Activated CD4-positive, alpha-beta T cell treated with anti-CD3 and anti-CD28 coated beads for 4 hours (primary cell): Measurements from ENCODE around the gene PLEKHJ1.

Source experiments
- DNase-seq, 2 donors: peaks; one replicate each; pipeline ENCODE4 v3.0.0-alpha.2; 2020

The PLEKHJ1 gene

DNA sequence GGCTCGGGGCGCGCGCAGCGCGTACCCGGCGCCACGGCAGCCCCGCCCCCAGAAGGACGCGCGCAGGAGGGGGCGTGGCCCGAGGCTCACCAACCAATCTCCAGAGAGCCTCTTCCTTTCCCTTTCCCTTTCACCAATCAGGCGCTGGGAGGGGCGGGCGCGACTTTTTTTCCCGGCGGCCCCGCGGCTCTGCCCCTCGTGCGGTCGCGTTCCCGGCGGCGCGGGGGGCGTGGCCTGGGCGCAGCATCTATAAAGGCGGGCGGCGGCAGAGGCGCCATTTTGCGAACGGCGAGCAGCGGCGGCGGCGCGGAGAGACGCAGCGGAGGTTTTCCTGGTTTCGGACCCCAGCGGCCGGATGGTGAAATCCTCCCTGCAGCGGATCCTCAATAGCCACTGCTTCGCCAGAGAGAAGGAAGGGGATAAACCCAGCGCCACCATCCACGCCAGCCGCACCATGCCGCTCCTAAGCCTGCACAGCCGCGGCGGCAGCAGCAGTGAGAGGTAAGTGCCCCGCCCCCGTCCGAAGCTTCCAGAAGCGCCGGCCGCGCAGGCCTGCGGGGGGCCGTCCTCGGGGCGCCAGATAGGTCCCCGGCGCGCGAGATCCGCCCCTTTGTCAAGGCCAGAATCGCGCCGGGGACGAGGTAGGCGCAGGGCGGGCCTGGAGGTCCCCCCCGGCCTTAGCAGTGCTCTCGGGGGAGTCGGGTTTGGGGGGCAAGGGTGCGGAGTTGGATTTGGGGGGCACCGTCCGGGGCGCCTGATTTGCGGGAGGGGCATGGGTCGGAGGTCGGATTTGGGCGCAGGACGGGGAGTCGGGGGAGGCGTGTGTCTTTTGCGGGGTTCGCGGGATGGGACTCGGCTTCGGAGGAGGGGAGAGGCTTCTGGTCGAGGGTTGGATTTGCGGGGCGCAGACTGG lies 33.4 kb upstream of the PLEKHJ1 start:
- DNase-seq: peak; percentile 97 to 98

DNA sequence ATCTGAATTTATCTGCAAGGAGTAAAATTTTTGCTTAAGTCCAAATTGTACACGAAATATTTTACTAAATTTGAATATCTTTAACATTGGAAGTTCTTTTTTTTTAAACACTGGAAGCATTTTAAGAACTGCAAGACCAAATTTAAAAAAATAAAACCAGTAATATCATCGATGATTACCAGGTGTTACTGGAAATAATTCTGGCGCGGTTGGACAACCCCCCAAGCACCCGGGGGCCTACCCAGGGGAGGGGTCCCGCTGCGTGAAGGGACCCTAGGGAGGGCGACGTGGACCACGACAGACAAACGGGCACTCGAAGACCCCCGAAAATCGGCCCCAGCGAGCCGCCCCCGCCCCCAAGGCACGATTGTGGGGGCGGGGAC lies 32.7 kb upstream of the PLEKHJ1 start:
- no peak for DNase-seq

GRCh38 chr19:2268480-2268830 lies 32.3 kb upstream of the PLEKHJ1 start:
- no peak for DNase-seq

DNA sequence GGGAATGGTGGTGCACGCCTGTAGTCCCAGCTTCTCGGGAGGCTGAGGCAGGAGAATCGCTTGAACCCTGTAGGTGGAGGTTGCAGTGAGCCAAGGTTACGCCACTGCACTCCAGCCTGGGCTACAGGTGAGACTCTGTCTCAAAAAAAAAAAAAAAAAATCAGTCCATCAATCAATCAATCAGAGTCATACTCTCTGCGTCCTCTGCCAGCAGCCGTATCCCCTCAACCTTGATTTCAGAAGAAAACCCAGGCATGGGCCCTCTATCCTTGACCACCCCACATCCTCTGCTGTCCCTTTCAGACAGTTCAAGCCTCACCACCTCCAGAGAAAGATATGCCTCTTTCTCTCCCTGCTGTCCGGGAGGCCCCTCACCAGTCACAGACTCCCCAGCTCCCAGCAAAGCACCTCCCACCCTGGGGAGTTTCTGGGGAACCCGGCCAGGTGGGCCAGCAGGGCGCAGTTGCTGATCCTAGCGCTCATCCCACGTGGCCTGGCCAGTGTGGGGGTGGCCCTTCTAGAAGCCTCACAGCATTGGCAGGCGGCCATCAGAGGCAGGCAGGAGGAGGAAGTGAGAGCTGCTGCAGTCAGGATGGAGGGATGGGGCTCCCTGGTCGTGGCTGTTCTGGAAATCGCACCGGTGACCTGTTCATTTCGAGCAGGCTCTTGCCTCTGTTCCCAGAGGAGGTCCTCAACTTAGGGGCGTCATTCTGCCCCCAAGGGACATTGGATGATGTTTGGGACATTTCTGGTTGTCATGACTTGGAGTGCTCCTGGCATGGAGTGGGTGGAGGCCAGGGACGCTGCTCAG lies 30.3 kb upstream of the PLEKHJ1 start:
- DNase-seq: no peak

DNA sequence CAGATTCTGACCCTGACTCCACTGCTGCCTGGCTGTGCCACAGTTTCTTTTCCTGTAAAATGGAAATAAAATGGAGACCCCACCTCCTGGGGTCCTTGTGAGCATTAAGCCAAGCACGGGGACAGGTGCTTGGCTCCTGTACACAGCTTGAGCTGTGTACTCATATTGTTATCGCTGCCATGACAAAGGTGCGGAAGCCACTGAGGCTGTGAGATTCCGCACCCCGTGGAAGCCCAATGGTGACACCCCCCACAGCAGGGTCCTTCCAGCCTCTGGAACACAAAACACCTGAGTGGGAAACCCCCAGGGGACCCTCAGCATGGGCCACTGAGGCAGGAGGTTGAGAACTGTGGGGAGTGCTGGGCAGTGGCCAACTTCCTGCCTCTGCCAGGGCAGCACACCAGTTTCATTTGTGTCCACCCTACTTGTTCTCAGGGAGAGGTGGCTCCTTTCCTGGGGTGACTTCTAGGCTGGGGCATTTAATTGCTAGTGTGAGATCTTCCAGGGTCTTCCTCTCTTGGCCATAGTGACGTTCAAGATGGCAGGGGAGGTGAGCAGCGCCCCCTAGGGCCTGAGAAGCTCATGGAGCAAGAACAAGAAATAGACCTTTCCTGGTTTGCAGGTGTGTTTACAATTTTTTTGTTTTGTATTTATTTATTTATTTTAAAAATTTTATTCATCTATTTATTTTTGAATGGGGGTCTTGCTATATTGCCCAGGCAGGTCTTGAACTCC lies 25.5 kb upstream of the PLEKHJ1 start:
- DNase-seq: peak; percentile 47 to 54

DNA sequence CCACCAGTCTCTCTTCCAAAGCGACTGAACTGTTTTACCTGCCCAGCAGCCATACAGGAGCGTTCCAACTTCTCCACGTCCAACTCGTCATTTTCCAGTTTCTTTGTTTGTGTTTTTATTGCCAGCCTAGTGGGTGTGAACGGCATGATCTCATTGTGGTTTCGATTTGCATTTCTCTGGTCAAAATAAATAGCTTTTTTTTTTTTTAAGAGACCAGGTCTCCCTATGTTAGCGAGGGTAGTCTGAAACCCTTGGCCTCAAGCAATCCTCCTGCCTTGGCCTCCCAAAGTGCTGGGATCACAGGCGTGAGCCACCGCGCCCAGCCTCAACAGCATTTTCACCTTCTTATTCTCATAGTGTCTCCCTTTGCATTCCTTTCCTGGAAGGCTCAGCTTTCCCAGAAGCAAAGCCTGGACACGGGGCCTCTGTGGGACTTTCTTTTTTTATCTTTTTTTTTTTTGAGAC lies 24.2 kb upstream of the PLEKHJ1 start:
- no peak for DNase-seq

DNA sequence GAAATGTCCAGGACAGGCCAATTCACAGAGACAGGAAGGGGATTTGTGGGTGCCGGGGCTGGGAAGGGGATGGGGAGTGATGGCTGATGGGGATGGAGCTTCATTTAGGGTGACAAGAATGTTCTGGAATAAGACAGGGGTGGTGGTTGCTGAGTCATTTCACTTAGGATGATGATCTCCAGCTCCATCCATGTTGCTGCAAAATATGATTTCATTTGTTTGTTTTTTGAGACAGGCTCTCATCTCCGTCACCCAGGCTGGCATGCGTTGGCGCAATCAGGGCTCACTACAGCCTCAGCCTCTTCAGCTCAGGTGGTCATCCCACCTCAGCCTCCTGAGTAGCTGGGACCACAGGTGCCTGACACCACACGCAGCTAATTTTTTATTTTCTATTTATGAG lies 23.2 kb upstream of the PLEKHJ1 start:
- DNase-seq: no peak

GRCh38 chr19:2255982-2256685 lies 20.0 kb upstream of the PLEKHJ1 start, which contains the start of gene JSRP1:
Gene JSRP1 (minus strand): TSS chr19:2256417. CDS start chr19:2255314, 1,103 bp downstream.
- DNase-seq: no peak

GRCh38 chr19:2255112-2255845 lies 19.1 kb upstream of the PLEKHJ1 start:
- DNase-seq: no peak

DNA sequence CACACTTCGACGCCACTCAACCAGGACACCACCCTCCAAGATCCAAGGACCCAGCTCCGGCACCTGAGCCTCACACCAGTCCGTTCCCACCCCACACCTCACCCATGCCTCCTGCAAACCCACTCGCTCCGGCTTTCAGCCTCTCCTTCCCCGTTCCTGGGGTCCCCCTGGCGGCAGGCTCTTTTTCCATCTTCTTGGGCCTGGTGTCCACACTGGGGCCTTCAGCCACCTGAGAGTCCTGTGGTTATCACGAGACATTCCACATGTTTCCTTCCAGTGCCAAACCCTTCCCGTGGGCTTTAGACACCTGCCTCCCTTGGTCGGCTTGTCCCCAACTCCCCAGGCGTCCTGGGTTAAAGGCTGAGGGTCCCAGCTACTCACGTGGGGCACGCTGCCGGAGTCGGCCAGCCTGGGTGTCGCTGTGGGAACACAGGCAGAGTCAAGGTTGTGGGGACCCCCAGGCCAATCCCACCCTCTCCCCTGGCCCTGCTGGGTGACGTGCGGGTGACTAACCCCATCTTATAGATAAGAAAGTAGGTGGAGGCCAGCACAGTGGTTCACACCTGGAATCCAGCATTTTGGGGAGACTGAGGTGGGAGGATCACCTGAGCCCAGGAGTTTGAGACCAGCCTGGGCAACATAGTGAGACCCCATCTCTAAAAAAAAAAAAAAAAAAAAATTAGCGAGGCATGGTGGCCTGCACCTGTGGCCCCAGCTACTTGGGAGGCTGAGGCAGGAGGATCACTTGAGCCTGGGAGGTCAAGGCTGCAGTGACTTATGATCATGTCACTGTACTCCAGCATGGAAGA lies 18.1 kb upstream of the PLEKHJ1 start:
- DNase-seq: no peak

- DNase-seq: peak; percentile 51 to 58
Measured at GRCh38 chr19:2253106-2254063, 17.3 kb upstream of the PLEKHJ1 start.

- no peak for DNase-seq
Measured at GRCh38 chr19:2252797-2253105, 16.6 kb upstream of the PLEKHJ1 start.

DNA sequence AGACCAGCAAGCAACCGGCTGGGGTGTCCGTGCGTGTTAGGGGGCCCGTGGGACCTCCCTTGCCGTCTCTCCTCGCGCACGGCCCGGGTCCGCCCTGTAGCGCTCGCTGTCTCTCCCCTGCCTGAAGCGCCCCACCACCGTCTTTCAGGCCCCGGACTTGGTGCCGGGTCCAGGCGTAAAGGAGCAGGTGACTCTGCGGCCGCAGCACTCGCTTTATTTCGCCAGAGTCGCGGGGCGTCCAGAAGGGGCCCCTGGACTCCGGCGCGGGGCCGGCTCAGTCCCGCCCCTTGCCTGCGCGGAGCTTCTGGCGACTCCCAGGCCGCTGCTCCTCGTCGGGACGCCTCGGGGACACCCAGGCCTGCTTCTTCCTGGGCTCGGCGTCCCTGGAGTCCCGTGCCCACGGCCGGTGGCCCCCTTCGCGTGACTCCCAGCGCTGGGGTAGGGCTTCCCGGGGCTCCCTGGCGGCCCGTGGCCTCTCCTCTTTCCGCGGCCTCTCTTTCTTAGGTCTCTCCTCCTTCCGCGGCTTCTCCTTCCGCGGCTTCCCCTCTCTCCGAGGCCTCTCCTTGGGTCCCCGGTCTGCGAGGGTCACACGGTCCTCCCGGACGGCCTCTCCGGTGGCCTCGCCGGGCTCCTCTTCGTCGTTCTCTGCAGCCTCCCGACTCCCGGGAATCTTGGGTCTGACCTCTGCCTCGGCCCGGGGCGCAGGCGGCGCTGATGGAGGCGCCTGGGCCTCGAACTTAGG lies 16.1 kb upstream of the PLEKHJ1 start:
- no peak for DNase-seq

DNA sequence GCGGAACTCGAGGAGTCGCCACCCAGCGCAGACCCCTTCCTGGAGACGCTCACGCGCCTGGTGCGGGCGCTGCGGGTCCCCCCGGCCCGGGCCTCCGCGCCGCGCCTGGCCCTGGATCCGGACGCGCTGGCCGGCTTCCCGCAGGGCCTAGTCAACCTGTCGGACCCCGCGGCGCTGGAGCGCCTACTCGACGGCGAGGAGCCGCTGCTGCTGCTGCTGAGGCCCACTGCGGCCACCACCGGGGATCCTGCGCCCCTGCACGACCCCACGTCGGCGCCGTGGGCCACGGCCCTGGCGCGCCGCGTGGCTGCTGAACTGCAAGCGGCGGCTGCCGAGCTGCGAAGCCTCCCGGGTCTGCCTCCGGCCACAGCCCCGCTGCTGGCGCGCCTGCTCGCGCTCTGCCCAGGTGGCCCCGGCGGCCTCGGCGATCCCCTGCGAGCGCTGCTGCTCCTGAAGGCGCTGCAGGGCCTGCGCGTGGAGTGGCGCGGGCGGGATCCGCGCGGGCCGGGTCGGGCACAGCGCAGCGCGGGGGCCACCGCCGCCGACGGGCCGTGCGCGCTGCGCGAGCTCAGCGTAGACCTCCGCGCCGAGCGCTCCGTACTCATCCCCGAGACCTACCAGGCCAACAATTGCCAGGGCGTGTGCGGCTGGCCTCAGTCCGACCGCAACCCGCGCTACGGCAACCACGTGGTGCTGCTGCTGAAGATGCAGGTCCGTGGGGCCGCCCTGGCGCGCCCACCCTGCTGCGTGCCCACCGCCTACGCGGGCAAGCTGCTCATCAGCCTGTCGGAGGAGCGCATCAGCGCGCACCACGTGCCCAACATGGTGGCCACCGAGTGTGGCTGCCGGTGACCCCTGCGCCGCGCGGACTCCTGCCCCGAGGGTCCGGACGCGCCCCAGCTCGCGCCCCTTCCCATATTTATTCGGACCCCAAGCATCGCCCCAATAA lies 15.3 kb upstream of the PLEKHJ1 start:
- no peak for DNase-seq

DNA sequence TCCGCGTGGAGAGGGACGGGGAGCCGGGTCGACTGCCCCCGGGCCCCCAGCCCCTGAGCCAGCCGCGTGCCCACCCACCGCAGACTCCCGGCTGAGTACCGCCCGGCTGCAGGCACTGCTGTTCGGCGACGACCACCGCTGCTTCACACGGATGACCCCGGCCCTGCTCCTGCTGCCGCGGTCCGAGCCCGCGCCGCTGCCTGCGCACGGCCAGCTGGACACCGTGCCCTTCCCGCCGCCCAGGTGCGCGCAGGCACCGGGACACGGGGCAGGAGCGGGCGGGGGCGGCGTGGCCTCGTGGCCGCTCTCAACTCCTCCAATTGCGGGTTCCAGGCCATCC lies 14.6 kb upstream of the PLEKHJ1 start:
- no peak for DNase-seq

DNA sequence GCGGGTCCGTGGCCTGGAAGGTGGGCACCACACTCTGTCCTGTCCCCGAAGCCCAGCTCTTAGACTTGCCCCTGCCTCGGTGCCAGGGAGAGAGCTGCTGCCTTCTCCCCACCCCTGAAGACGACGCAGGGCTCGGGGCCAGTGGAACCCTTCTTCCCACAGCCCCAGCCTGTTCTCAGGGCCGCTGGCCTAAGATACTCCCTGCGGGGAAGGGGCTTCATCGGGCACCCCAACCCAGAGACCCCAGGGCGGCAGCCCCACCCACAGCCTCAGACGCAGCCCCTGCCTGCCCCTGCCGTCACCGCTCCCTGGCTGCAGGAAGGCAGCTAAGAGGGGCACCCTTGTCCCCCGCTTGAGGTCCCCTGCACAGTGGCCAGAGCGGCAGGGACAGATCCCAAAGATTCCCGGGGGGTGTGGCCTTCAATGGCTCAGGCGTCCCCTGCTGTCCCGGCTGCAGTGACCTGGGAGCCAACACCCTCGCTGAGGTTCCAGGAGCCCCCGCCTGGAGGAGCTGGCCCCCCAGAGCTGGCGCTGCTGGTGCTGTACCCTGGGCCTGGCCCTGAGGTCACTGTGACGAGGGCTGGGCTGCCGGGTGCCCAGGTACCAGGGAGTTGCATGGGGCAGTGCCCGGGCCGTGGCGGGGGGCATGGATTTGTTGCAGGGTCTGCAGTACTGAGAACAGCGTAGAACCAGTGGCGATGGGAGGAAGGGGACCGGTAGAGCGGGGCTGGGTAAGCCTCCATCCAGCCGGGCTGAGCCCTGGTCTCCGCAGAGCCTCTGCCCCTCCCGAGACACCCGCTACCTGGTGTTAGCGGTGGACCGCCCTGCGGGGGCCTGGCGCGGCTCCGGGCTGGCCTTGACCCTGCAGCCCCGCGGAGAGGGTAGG lies 14.0 kb upstream of the PLEKHJ1 start:
- DNase-seq: no peak
